Liver (tissue), 9 donors: Measurements from ENCODE around the gene STUM. TPM values are rescaled to one million over a fixed set of nuclear protein-coding genes. Genes with fewer than 3 reads are reported as not detected.

Experiments used
- DNase-seq: peaks from one replicate; pipeline ENCODE4 v3.0.0-alpha.2; 2017; ENCODE audit warnings: low spot score
- H3K27ac ChIP-seq, 2 donors: one replicate each; pipeline ENCODE4 v1.7.0; 2013; ENCODE audit warnings: inconsistent platforms in 2 of 2, low read length in 2 of 2, control low read depth in 1 of 2, low read depth in 1 of 2, mild to moderate bottlenecking in 1 of 2
- H3K27me3 ChIP-seq, 4 donors: one replicate each; pipeline versions ENCODE4 v1.6.1 to v1.7.0; 2013; ENCODE audit warnings: low read length in 3 of 4, inconsistent platforms in 1 of 4, mild to moderate bottlenecking in 1 of 4, moderate library complexity in 1 of 4; ENCODE audit not compliant: control insufficient read depth in 4 of 4, insufficient read depth in 4 of 4
- H3K36me3 ChIP-seq, 4 donors: one replicate each; pipeline versions ENCODE4 v1.6.1 to v1.7.0; 2013; ENCODE audit warnings: low read length in 3 of 4, mild to moderate bottlenecking in 3 of 4, low read depth in 1 of 4, moderate library complexity in 1 of 4; ENCODE audit not compliant: control insufficient read depth in 4 of 4, insufficient read depth in 3 of 4
- H3K4me1 ChIP-seq, 4 donors: one replicate each; pipeline versions ENCODE4 v1.6.1 to v1.7.0; 2013; ENCODE audit warnings: low read length in 3 of 4, mild to moderate bottlenecking in 3 of 4, moderate library complexity in 1 of 4; ENCODE audit not compliant: control insufficient read depth in 4 of 4, insufficient read depth in 4 of 4
- H3K4me3 ChIP-seq, 3 donors: one replicate each; pipeline versions ENCODE4 v1.6.1 to v1.7.0; 2013; ENCODE audit warnings: low read length in 3 of 3, control low read depth in 1 of 3, low read depth in 1 of 3, mild to moderate bottlenecking in 1 of 3
- H3K9ac ChIP-seq, 2 donors: one replicate each; pipeline ENCODE4 v1.7.0; 2013; ENCODE audit warnings: low read length in 2 of 2, mild to moderate bottlenecking in 2 of 2, moderate library complexity in 2 of 2, control low read depth in 1 of 2, low read depth in 1 of 2
- H3K9me3 ChIP-seq, 4 donors: one replicate each; pipeline versions ENCODE4 v1.6.1 to v1.7.0; 2013; ENCODE audit warnings: low read length in 3 of 4; ENCODE audit not compliant: control insufficient read depth in 4 of 4
- EGR1 ChIP-seq, 2 donors: IDR thresholded peaks; 2 replicates each; pipeline ENCODE4 v1.6.1; 2016 to 2018; ENCODE audit warnings: antibody characterized with exemption in 2 of 2, low read depth in 2 of 2
- FOXA1 ChIP-seq: IDR thresholded peaks from 2 replicates; pipeline ENCODE4 v1.6.1; 2016; ENCODE audit warnings: antibody characterized with exemption
- FOXA2 ChIP-seq: IDR thresholded peaks from 2 replicates; pipeline ENCODE4 v1.6.1; 2016; ENCODE audit warnings: antibody characterized with exemption
- HNF4A ChIP-seq, 2 donors: conservative IDR thresholded peaks; 2 replicates each; pipeline ENCODE4 v1.6.1; 2016; ENCODE audit warnings: antibody characterized with exemption in 2 of 2, mild to moderate bottlenecking in 2 of 2
- HNF4G ChIP-seq: IDR thresholded peaks from 2 replicates; pipeline ENCODE4 v1.6.1; 2016; ENCODE audit warnings: antibody characterized with exemption
- JUND ChIP-seq, 2 donors: IDR thresholded peaks; 2 replicates each; pipeline ENCODE4 v1.6.1; 2016; ENCODE audit warnings: antibody characterized with exemption in 2 of 2
- NR2F2 ChIP-seq: IDR thresholded peaks from 2 replicates; pipeline ENCODE4 v1.6.1; 2016; ENCODE audit warnings: antibody characterized with exemption
- RAD21 ChIP-seq, 2 donors: IDR thresholded peaks; 2 replicates each; pipeline ENCODE4 v1.6.1; 2016; ENCODE audit warnings: antibody characterized with exemption in 2 of 2, mild to moderate bottlenecking in 2 of 2
- RXRA ChIP-seq, 2 donors: IDR thresholded peaks; 2 replicates each; pipeline ENCODE4 v1.6.1; 2017 to 2018; ENCODE audit warnings: antibody characterized with exemption in 2 of 2, mild to moderate bottlenecking in 1 of 2
- SP1 ChIP-seq: IDR thresholded peaks from 2 replicates; pipeline ENCODE4 v1.6.1; 2018; ENCODE audit warnings: antibody characterized with exemption, mild to moderate bottlenecking
- TAF1 ChIP-seq: conservative IDR thresholded peaks from 2 replicates; pipeline ENCODE4 v1.6.1; 2016; ENCODE audit warnings: antibody characterized with exemption, mild to moderate bottlenecking
- YY1 ChIP-seq: IDR thresholded peaks from 2 replicates; pipeline ENCODE4 v1.6.1; 2016; ENCODE audit warnings: antibody characterized with exemption, mild to moderate bottlenecking
- WGBS: extraction: QIAGEN DNeasy Blood & Tissue Kit; methylation state at CpG from one replicate; pipeline ENCODE4 v1.1.7; 2013; 5-methylcytosine and 5-hydroxymethylcytosine counted together
- polyA plus RNA-seq, 2 donors: library from polyadenylated mRNA; stranded (reverse) in 1 of 2; unstranded in 1 of 2; fragments of 200-250 nt in 1 of 2; fragments of >200 nt in 1 of 2; fragmentation: Nextera tagmentation in 1 of 2; extraction: Ambion mirVana in 1 of 2; gene quantifications; one replicate each; pipeline versions ENCODE4 v1.2.1 to v1.2.3, GENCODE V29; 2013 to 2015
- total RNA-seq, 2 donors: library from RNA; depleted of rRNA; stranded (reverse); fragments of >200 nt; gene quantifications; one replicate each; pipeline ENCODE4 v1.2.3, GENCODE V29; 2014
- TF ChIP-seq, protein P1 (sequence below): IDR thresholded peaks from 2 replicates; pipeline ENCODE4 v1.6.1; 2016; ENCODE audit warnings: antibody characterized with exemption, mild to moderate bottlenecking
- TF ChIP-seq, protein P2 (sequence below): fragments of 150-350 bp; IDR thresholded peaks from 2 replicates; pipeline ENCODE4 v1.5.1; 2017; ENCODE audit warnings: improper control_type of control experiment, low read depth, low read length; ENCODE audit not compliant: missing input control
- TF ChIP-seq, protein P3 (sequence below): IDR thresholded peaks from 2 replicates; pipeline ENCODE4 v1.6.1; 2016; ENCODE audit warnings: antibody characterized with exemption
- TF ChIP-seq, protein P4 (sequence below): IDR thresholded peaks from 2 replicates; pipeline ENCODE4 v1.6.1; 2016; ENCODE audit warnings: antibody characterized with exemption
- donor health status: healthy.
- donor health status: healthy.
- donor health status: healthy.
- donor health status: healthy.
- donor health status: healthy.

Gene STUM
- total and polyA plus RNA-seq, 4 donors = 0.03 to 0.14 (median 0.07) TPM

DNA sequence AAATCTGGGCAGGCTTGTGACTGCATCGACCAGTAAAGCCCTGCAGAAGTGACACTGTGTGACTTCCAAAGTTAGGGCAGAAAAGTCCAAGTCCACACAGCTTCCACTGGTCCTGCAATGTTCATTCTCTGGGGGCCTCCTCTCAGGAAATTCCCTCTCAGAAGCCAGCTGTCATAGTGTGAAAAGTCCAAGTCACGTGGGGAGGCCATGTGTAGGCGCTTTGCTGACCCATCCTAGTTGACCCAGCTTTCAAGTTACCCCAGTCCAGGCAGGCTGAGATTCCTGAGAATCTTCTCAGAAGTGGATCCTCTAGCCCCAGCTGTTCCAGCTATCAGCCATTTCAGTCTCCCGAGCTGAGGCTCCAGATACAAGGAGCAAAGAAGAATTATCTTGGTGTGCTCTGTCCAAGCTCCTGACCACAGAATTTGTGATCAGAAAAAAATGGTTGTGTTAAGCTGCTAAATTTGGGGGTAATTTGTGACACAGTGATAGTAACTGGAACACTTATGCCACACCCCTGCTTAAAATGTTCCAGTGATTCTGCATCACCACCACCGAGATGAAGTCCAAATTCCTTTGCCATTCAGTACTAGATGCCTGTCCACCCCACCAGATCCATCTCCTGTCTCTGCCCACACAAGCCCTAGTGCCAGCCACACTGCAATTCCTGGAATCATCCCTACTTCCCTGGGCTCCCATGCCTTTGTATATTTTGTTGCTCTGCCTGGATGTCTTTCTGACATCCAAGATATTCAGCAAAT, 2.5 kb upstream of the STUM start:
- Histone ChIP-seq H3K27me3 (no peaks in the 10 kb centered on the region), H3K4me3 (no peak overlapping the region), H3K4me1 (peaks cover 10 to 45% (median 34%) of the 10 kb centered on the region in 4 donors), H3K27ac (no peak overlapping the region), H3K9ac (no peak overlapping the region), H3K9me3 (no peaks in the 10 kb centered on the region), H3K36me3 (no peaks in the 10 kb centered on the region)
- 80% methylated on average over 5 of the region's 5 CpGs for WGBS
- no peak for DNase-seq
- TF ChIP-seq NR2F2 = peak; percentile 23
- TF ChIP-seq, protein P1, sequence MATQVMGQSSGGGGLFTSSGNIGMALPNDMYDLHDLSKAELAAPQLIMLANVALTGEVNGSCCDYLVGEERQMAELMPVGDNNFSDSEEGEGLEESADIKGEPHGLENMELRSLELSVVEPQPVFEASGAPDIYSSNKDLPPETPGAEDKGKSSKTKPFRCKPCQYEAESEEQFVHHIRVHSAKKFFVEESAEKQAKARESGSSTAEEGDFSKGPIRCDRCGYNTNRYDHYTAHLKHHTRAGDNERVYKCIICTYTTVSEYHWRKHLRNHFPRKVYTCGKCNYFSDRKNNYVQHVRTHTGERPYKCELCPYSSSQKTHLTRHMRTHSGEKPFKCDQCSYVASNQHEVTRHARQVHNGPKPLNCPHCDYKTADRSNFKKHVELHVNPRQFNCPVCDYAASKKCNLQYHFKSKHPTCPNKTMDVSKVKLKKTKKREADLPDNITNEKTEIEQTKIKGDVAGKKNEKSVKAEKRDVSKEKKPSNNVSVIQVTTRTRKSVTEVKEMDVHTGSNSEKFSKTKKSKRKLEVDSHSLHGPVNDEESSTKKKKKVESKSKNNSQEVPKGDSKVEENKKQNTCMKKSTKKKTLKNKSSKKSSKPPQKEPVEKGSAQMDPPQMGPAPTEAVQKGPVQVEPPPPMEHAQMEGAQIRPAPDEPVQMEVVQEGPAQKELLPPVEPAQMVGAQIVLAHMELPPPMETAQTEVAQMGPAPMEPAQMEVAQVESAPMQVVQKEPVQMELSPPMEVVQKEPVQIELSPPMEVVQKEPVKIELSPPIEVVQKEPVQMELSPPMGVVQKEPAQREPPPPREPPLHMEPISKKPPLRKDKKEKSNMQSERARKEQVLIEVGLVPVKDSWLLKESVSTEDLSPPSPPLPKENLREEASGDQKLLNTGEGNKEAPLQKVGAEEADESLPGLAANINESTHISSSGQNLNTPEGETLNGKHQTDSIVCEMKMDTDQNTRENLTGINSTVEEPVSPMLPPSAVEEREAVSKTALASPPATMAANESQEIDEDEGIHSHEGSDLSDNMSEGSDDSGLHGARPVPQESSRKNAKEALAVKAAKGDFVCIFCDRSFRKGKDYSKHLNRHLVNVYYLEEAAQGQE = no peak

DNA sequence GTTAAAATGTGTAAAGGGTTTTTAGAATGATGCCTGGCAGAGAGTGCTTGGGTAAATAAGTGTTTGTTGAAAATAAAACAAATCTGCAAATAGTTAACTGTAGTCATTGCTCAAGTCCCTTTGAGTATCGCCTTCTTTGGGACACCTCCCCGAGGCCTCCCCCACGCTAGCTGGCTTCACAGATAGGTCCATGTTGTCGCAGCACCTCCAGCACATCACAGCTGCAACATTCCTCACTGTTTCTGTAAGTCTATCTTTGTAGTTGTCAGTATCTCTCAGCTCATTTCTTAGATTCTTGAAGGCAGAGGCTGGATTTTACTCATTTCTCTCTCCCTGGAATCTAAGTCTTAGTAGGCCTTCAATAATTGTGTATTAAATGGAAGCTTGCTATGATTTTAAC, 1.6 kb upstream of the STUM start:
- H3K27ac ChIP-seq = no peak overlapping the region
- no peak overlapping the region for H3K9ac ChIP-seq
- WGBS = 73% methylated on average over 4 of the region's 4 CpGs
- H3K4me1 ChIP-seq = peaks cover 10 to 42% (median 31%) of the 10 kb centered on the region in 4 donors
- H3K27me3 ChIP-seq = no peaks in the 10 kb centered on the region
- H3K9me3 ChIP-seq = no peaks in the 10 kb centered on the region
- no peak for DNase-seq
- no peaks in the 10 kb centered on the region for H3K36me3 ChIP-seq
- no peak overlapping the region for H3K4me3 ChIP-seq
- no peak for TF ChIP-seq RXRA (IDR thresholded peaks at IDR 0.05)
- no peak for TF ChIP-seq FOXA2
- TF ChIP-seq, protein P1 = no peak
- TF ChIP-seq, protein P2, sequence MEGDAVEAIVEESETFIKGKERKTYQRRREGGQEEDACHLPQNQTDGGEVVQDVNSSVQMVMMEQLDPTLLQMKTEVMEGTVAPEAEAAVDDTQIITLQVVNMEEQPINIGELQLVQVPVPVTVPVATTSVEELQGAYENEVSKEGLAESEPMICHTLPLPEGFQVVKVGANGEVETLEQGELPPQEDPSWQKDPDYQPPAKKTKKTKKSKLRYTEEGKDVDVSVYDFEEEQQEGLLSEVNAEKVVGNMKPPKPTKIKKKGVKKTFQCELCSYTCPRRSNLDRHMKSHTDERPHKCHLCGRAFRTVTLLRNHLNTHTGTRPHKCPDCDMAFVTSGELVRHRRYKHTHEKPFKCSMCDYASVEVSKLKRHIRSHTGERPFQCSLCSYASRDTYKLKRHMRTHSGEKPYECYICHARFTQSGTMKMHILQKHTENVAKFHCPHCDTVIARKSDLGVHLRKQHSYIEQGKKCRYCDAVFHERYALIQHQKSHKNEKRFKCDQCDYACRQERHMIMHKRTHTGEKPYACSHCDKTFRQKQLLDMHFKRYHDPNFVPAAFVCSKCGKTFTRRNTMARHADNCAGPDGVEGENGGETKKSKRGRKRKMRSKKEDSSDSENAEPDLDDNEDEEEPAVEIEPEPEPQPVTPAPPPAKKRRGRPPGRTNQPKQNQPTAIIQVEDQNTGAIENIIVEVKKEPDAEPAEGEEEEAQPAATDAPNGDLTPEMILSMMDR = no peak
- TF ChIP-seq HNF4A (conservative IDR thresholded peaks at IDR 0.05) = no peak
- TF ChIP-seq, protein P3, sequence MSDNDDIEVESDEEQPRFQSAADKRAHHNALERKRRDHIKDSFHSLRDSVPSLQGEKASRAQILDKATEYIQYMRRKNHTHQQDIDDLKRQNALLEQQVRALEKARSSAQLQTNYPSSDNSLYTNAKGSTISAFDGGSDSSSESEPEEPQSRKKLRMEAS = no peak
- no peak for TF ChIP-seq SP1
- TF ChIP-seq FOXA1 = no peak
- no peak for TF ChIP-seq TAF1
- no peak for TF ChIP-seq EGR1 (IDR thresholded peaks at IDR 0.05; ENCODE audit: low read depth in 2 of 2)
- TF ChIP-seq RAD21 (IDR thresholded peaks at IDR 0.05) = no peak
- TF ChIP-seq, protein P4, sequence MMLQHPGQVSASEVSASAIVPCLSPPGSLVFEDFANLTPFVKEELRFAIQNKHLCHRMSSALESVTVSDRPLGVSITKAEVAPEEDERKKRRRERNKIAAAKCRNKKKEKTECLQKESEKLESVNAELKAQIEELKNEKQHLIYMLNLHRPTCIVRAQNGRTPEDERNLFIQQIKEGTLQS = no peak
- no peak for TF ChIP-seq HNF4G
- TF ChIP-seq YY1 = no peak
- TF ChIP-seq JUND (IDR thresholded peaks at IDR 0.05) = no peak
